ENCODE results near the gene MPL. TPM values are rescaled to one million over a fixed set of nuclear protein-coding genes. Genes with fewer than 3 reads are reported as not detected.
A peak's percentile ranks its signal among the peaks of the same experiment; 100 is the strongest.

The MPL gene
- total and polyA plus RNA-seq, 11 donors, result 0.11 to 0.98 (median 0.48) TPM; not detected in 1

GRCh38 chr1:43351421-43352350, 14.1 kb downstream of the MPL start:
- Histone ChIP-seq H3K9me3 (no peaks in the 10 kb centered on the region), H3K27ac (peak overlapping the region in 1 of 12 donors; percentile 10), H3K4me3 (no peak overlapping the region), H3K4me1 (peaks cover 0 to 29% (median 12%) of the 10 kb centered on the region in 12 donors), H3K27me3 (no peaks in the 10 kb centered on the region), H3K36me3 (peaks cover 0 to 2% (median 0%) of the 10 kb centered on the region in 9 donors)
- 86 to 93% (median 90%) methylated on average over 10 of the region's 10 CpGs for WGBS, 4 donors
- intact Hi-C loops (cut with DNase I), result no loop called here
- no peak for TF ChIP-seq CTCF (IDR thresholded peaks at IDR 0.05)
- TF ChIP-seq POLR2A (IDR thresholded peaks at IDR 0.05), result no peak
- ATAC-seq (no peak), DNase-seq (no peak)

- Histone ChIP-seq H3K27me3 (no peaks in the 10 kb centered on the region), H3K36me3 (peaks cover 0 to 2% (median 0%) of the 10 kb centered on the region in 9 donors), H3K27ac (no peak overlapping the region), H3K4me1 (peaks cover 0 to 28% (median 12%) of the 10 kb centered on the region in 12 donors), H3K9me3 (no peaks in the 10 kb centered on the region), H3K4me3 (no peak overlapping the region)
- no peak for DNase-seq
- WGBS, 4 donors, result 96 to 99% (median 98%) methylated on average over 2 of the region's 2 CpGs
- TF ChIP-seq POLR2A (IDR thresholded peaks at IDR 0.05) (no peak), CTCF (IDR thresholded peaks at IDR 0.05) (no peak)
- no peak for ATAC-seq
- intact Hi-C loops (cut with DNase I), result no loop called here
Observed at GRCh38 chr1:43352351-43352705, 14.7 kb downstream of the MPL start.

- Histone ChIP-seq H3K9me3 (no peaks in the 10 kb centered on the region), H3K27ac (no peak overlapping the region), H3K4me3 (no peak overlapping the region), H3K27me3 (no peaks in the 10 kb centered on the region), H3K4me1 (peaks cover 0 to 30% (median 13%) of the 10 kb centered on the region in 12 donors), H3K36me3 (peaks cover 0 to 2% (median 0%) of the 10 kb centered on the region in 9 donors)
- DNase-seq (no peak), ATAC-seq (no peak)
- WGBS, 4 donors, result 68 to 82% (median 75%) methylated on average over 3 of the region's 3 CpGs
- intact Hi-C loops (cut with DNase I), result no loop called here
- TF ChIP-seq CTCF (IDR thresholded peaks at IDR 0.05), result no peak
- TF ChIP-seq POLR2A (IDR thresholded peaks at IDR 0.05), result no peak
Observed at GRCh38 chr1:43352881-43353280, 15.3 kb downstream of the MPL start.

- 80 to 87% (median 85%) methylated on average over 2 of the region's 2 CpGs for WGBS, 4 donors
- Histone ChIP-seq H3K4me1 (peaks cover 0 to 25% (median 14%) of the 10 kb centered on the region in 12 donors), H3K36me3 (peaks cover 0 to 2% (median 0%) of the 10 kb centered on the region in 9 donors), H3K27me3 (no peaks in the 10 kb centered on the region), H3K9me3 (no peaks in the 10 kb centered on the region), H3K4me3 (no peak overlapping the region), H3K27ac (no peak overlapping the region)
- TF ChIP-seq CTCF (IDR thresholded peaks at IDR 0.05) (no peak), POLR2A (IDR thresholded peaks at IDR 0.05) (no peak)
- ATAC-seq (no peak), DNase-seq (no peak)
- intact Hi-C loops (cut with DNase I), result no loop called here
Observed at GRCh38 chr1:43354471-43354870, 16.9 kb downstream of the MPL start.
